SHP77 treated with DMSO at 0.1 percent for 48 hours (cell line): ENCODE measurements around the gene MAP1B.

Source experiments
- DNase-seq: peaks from one replicate; lab custom pipeline; 2025; lab: John Stamatoyannopoulos, UW

Gene MAP1B

GRCh38 chr5:72133212-72133990 is 26.1 kb downstream of the MAP1B start:
- no peak for DNase-seq

GRCh38 chr5:72134226-72134899 is 27.1 kb downstream of the MAP1B start:
- DNase-seq: no peak

GRCh38 chr5:72137826-72138409 is 30.6 kb downstream of the MAP1B start:
- no peak for DNase-seq

- no peak for DNase-seq
Observed at GRCh38 chr5:72138943-72139521, 31.8 kb downstream of the MAP1B start.

- DNase-seq: no peak
Observed at GRCh38 chr5:72140711-72141110, 33.4 kb downstream of the MAP1B start.

- no peak for DNase-seq
Observed at GRCh38 chr5:72141440-72142355, 34.4 kb downstream of the MAP1B start.

GRCh38 chr5:72144762-72145161 is 37.5 kb downstream of the MAP1B start:
- DNase-seq: no peak

GRCh38 chr5:72145348-72145747 is 38.1 kb downstream of the MAP1B start:
- no peak for DNase-seq

GRCh38 chr5:72146056-72146455 is 38.8 kb downstream of the MAP1B start:
- no peak for DNase-seq

GRCh38 chr5:72147569-72147968 is 40.3 kb downstream of the MAP1B start:
- no peak for DNase-seq

- no peak for DNase-seq
Observed at GRCh38 chr5:72149742-72150141, 42.5 kb downstream of the MAP1B start.

GRCh38 chr5:72151169-72151568 is 43.9 kb downstream of the MAP1B start:
- no peak for DNase-seq

GRCh38 chr5:72151646-72152045 is 44.4 kb downstream of the MAP1B start:
- DNase-seq: no peak

GRCh38 chr5:72152545-72152944 is 45.3 kb downstream of the MAP1B start:
- DNase-seq: no peak

- DNase-seq: no peak
Observed at GRCh38 chr5:72153551-72153950, 46.3 kb downstream of the MAP1B start.

GRCh38 chr5:72154076-72154756 is 46.9 kb downstream of the MAP1B start:
- peak; percentile 18 for DNase-seq

GRCh38 chr5:72156946-72157624 is 49.8 kb downstream of the MAP1B start:
- DNase-seq: no peak

- DNase-seq: no peak
Observed at GRCh38 chr5:72157625-72157962, 50.3 kb downstream of the MAP1B start.

- DNase-seq: no peak
Observed at GRCh38 chr5:72159501-72159911, 52.2 kb downstream of the MAP1B start.

- DNase-seq: no peak
Observed at GRCh38 chr5:72160329-72160728, 53.1 kb downstream of the MAP1B start.

GRCh38 chr5:72160959-72161358 is 53.7 kb downstream of the MAP1B start:
- no peak for DNase-seq
